Measurements from ENCODE around the gene ANKFY1.

GRCh38 chr17:4248504-4249277 is 15.1 kb downstream of the ANKFY1 start:
- no peak for TF ChIP-seq POLR2A (IDR thresholded peaks at IDR 0.05)
- no peak for TF ChIP-seq CTCF (IDR thresholded peaks at IDR 0.05)
